Measurements from ENCODE around the gene MACROD2.

DNA sequence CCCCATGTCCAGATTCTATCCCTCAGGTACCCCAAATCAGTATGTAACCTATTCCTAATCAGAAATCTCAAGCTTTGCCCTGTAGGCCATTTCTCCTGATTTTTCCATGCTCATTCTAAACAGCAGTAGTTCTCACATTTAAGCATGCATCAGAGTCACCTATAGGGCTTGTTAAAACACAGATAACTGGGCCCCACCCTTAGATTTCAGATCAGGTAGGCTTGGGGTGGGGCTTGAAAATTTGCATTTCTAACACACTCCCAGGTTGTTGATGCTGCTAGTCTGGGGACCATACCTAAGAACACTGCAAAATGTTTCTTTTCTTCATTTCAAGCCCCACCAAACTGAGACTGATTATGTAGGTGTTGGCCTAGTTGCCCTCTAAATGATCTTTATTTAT lies 963.3 kb downstream of the MACROD2 start:
- TF ChIP-seq POLR2A (IDR thresholded peaks at IDR 0.05), result no peak
- TF ChIP-seq, protein P1, sequence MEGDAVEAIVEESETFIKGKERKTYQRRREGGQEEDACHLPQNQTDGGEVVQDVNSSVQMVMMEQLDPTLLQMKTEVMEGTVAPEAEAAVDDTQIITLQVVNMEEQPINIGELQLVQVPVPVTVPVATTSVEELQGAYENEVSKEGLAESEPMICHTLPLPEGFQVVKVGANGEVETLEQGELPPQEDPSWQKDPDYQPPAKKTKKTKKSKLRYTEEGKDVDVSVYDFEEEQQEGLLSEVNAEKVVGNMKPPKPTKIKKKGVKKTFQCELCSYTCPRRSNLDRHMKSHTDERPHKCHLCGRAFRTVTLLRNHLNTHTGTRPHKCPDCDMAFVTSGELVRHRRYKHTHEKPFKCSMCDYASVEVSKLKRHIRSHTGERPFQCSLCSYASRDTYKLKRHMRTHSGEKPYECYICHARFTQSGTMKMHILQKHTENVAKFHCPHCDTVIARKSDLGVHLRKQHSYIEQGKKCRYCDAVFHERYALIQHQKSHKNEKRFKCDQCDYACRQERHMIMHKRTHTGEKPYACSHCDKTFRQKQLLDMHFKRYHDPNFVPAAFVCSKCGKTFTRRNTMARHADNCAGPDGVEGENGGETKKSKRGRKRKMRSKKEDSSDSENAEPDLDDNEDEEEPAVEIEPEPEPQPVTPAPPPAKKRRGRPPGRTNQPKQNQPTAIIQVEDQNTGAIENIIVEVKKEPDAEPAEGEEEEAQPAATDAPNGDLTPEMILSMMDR (IDR thresholded peaks at IDR 0.05), result no peak

Data from uterus (tissue), 2 donors.